ENCODE measurements around the gene RCBTB2.

DNA sequence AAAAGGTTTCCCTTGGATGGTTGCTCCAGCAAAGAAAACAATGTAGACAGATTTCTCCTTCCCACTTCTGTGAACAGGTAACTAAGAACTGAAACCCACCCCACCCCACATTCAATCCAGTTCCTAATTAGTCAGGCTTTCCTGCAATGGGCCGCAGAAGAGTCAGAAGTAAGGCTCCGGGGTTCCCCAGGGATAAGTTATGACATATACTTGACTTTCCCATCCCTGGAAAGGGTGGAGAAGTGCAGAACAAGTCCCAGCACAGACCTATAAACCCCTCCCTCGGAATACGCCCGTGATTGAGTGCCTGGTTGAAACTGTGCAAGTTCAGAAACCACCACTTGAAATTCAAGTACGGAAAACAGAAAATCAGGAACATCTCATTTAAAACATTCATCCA lies 24.9 kb downstream of the RCBTB2 start:
- TF ChIP-seq, protein P1, sequence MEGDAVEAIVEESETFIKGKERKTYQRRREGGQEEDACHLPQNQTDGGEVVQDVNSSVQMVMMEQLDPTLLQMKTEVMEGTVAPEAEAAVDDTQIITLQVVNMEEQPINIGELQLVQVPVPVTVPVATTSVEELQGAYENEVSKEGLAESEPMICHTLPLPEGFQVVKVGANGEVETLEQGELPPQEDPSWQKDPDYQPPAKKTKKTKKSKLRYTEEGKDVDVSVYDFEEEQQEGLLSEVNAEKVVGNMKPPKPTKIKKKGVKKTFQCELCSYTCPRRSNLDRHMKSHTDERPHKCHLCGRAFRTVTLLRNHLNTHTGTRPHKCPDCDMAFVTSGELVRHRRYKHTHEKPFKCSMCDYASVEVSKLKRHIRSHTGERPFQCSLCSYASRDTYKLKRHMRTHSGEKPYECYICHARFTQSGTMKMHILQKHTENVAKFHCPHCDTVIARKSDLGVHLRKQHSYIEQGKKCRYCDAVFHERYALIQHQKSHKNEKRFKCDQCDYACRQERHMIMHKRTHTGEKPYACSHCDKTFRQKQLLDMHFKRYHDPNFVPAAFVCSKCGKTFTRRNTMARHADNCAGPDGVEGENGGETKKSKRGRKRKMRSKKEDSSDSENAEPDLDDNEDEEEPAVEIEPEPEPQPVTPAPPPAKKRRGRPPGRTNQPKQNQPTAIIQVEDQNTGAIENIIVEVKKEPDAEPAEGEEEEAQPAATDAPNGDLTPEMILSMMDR (IDR thresholded peaks at IDR 0.05): no peak
- no peak for TF ChIP-seq POLR2A (IDR thresholded peaks at IDR 0.05)
